H1 (cell line): ENCODE results near the gene APOC1. TPM values are rescaled to one million over a fixed set of nuclear protein-coding genes. Genes with fewer than 3 reads are reported as not detected.

ENCODE experiments used
- CTCF ChIA-PET: fragments of 300-600 bp; sonication (Branson Sonifier 250); formaldehyde crosslinking; loops from one replicate; lab custom pipeline; 2021; ENCODE audit not compliant: partially characterized antibody; lab: Charles Lee
- POLR2A ChIA-PET: fragments of 300-600 bp; sonication (Branson Sonifier 250); formaldehyde crosslinking; loops from one replicate; lab custom pipeline; 2021; ENCODE audit warnings: inconsistent platforms; ENCODE audit not compliant: partially characterized antibody; lab: Charles Lee
- DNase-seq, 2 experiments: peaks; one replicate each; pipeline versions ENCODE4 v3.0.0 to v3.0.0-alpha.2; 2010 to 2022; ENCODE audit warnings: low spot score in 2 of 2, low read depth in 1 of 2, mixed read lengths in 1 of 2
- FAIRE-seq: peaks from 2 replicates; lab custom pipeline; 2011; peaks lifted over from hg19 to GRCh38; lab: Jason Lieb, UNC
- H2AFZ ChIP-seq: 2 replicates; pipeline ENCODE4 v1.8.1; 2012; ENCODE audit warnings: low read length, inconsistent platforms
- H2AK5ac ChIP-seq: 2 replicates; pipeline ENCODE4 v1.6.1; 2013; ENCODE audit warnings: low read depth, low read length
- H2BK120ac ChIP-seq: replicated peaks from 2 replicates; pipeline ENCODE3; 2013; ENCODE audit warnings: low read depth, low read length, inconsistent platforms
- H2BK12ac ChIP-seq: 2 replicates; pipeline ENCODE4 v1.6.1; 2013; ENCODE audit warnings: low read depth, low read length
- H2BK15ac ChIP-seq: 2 replicates; pipeline ENCODE4 v1.6.1; 2013; ENCODE audit warnings: low read length
- H2BK20ac ChIP-seq: 2 replicates; pipeline ENCODE4 v1.6.1; 2013; ENCODE audit warnings: low read length
- H2BK5ac ChIP-seq: 2 replicates; pipeline ENCODE4 v1.6.1; 2013; ENCODE audit warnings: low read depth, low read length
- H3K14ac ChIP-seq: 2 replicates; pipeline ENCODE4 v1.6.1; 2013; ENCODE audit warnings: inconsistent platforms; ENCODE audit not compliant: insufficient read length
- H3K18ac ChIP-seq: 2 replicates; pipeline ENCODE4 v1.6.1; 2013; ENCODE audit warnings: low read length; ENCODE audit errors: extremely low read depth
- H3K23ac ChIP-seq: 2 replicates; pipeline ENCODE4 v1.6.1; 2013; ENCODE audit warnings: inconsistent platforms; ENCODE audit not compliant: insufficient read length
- H3K23me2 ChIP-seq: 2 replicates; pipeline ENCODE4 v1.6.1; 2013; ENCODE audit warnings: low read depth, low read length
- H3K27ac ChIP-seq: 2 replicates; pipeline ENCODE4 v1.6.1; 2011; ENCODE audit warnings: low read depth, low read length, inconsistent platforms
- H3K27me3 ChIP-seq, 4 experiments: replicated peaks in 1 of 4; 1 replicate in 1 of 4; 2 replicates in 3 of 4; pipeline versions ENCODE4 v1.6.1 to v1.8.1; 2011 to 2013; ENCODE audit warnings: low read length in 3 of 4, mild to moderate bottlenecking in 3 of 4, inconsistent platforms in 2 of 4, mixed read lengths in 2 of 4, moderate library complexity in 1 of 4; ENCODE audit not compliant: control insufficient read depth in 3 of 4, insufficient read depth in 3 of 4; ENCODE audit errors: extremely low read depth in 1 of 4
- H3K36me3 ChIP-seq, 4 experiments: 2 replicates each; pipeline versions ENCODE4 v1.6.1 to v1.8.1; 2011 to 2013; ENCODE audit warnings: mild to moderate bottlenecking in 4 of 4, low read length in 3 of 4, moderate library complexity in 2 of 4, control low read depth in 1 of 4, inconsistent platforms in 1 of 4; ENCODE audit not compliant: insufficient read depth in 4 of 4, control insufficient read depth in 2 of 4
- H3K4ac ChIP-seq: replicated peaks from 2 replicates; pipeline ENCODE3; 2013; ENCODE audit warnings: low read length, low read depth, mixed read lengths, inconsistent platforms; ENCODE audit not compliant: insufficient read length
- H3K4me1 ChIP-seq, 4 experiments: replicated peaks in 1 of 4; 1 replicate in 1 of 4; 2 replicates in 3 of 4; pipeline versions ENCODE4 v1.6.1 to v1.8.1; 2011 to 2013; ENCODE audit warnings: low read length in 3 of 4, inconsistent platforms in 2 of 4, mixed read lengths in 1 of 4; ENCODE audit not compliant: insufficient read depth in 4 of 4, control insufficient read depth in 3 of 4
- H3K4me2 ChIP-seq, 2 experiments: 2 replicates each; pipeline versions ENCODE4 v1.6.1 to v1.8.1; 2011 to 2013; ENCODE audit warnings: low read depth in 2 of 2, low read length in 2 of 2, control low read depth in 1 of 2, inconsistent platforms in 1 of 2, mild to moderate bottlenecking in 1 of 2; ENCODE audit not compliant: insufficient read depth in 1 of 2
- H3K4me3 ChIP-seq, 4 experiments: fragments of 200-600, 300-600 bp in 1 of 4; sonication (generic), shearing (Covaris generic), sonication (Bioruptor Twin) in 1 of 4; 2 replicates each; pipeline versions ENCODE4 v1.5.1 to v1.8.1; 2011 to 2016; ENCODE audit warnings: low read length in 4 of 4, low read depth in 3 of 4, control low read depth in 2 of 4, inconsistent platforms in 2 of 4, mild to moderate bottlenecking in 2 of 4, mixed read lengths in 1 of 4, moderate library complexity in 1 of 4; ENCODE audit not compliant: insufficient read depth in 2 of 4; ENCODE audit errors: extremely low read depth in 1 of 4
- H3K56ac ChIP-seq: replicated peaks from 2 replicates; pipeline ENCODE3; 2013; ENCODE audit warnings: low read depth, mild to moderate bottlenecking, mixed read lengths, low read length, inconsistent platforms; ENCODE audit not compliant: insufficient read length
- H3K79me1 ChIP-seq: 2 replicates; pipeline ENCODE4 v1.6.1; 2013; ENCODE audit warnings: low read depth, low read length, control low read depth
- H3K79me2 ChIP-seq, 2 experiments: 2 replicates each; pipeline versions ENCODE4 v1.6.1 to v1.8.1; 2012 to 2013; ENCODE audit warnings: low read length in 2 of 2, mild to moderate bottlenecking in 2 of 2, inconsistent platforms in 1 of 2; ENCODE audit not compliant: insufficient read depth in 2 of 2, control insufficient read depth in 1 of 2
- H3K9ac ChIP-seq, 4 experiments: replicated peaks in 1 of 4; 1 replicate in 1 of 4; 2 replicates in 3 of 4; pipeline versions ENCODE4 v1.6.1 to v1.8.1; 2011 to 2013; ENCODE audit warnings: low read depth in 3 of 4, low read length in 3 of 4, control low read depth in 2 of 4, mild to moderate bottlenecking in 2 of 4, moderate library complexity in 2 of 4, inconsistent platforms in 1 of 4; ENCODE audit errors: extremely low read depth in 1 of 4
- H3K9me3 ChIP-seq, 2 experiments: 2 replicates each; pipeline versions ENCODE4 v1.6.1 to v1.8.1; 2012 to 2013; ENCODE audit warnings: mild to moderate bottlenecking in 2 of 2, moderate library complexity in 2 of 2, control low read depth in 1 of 2, inconsistent platforms in 1 of 2, low read depth in 1 of 2, low read length in 1 of 2, mixed read lengths in 1 of 2; ENCODE audit not compliant: insufficient read depth in 2 of 2
- H4K20me1 ChIP-seq, 2 experiments: replicated peaks in 1 of 2; 2 replicates each; pipeline versions ENCODE3 to v1.8.1; 2011 to 2013; ENCODE audit warnings: inconsistent platforms in 2 of 2, low read length in 2 of 2, mild to moderate bottlenecking in 1 of 2; ENCODE audit not compliant: insufficient read depth in 2 of 2, control insufficient read depth in 1 of 2
- H4K5ac ChIP-seq: 2 replicates; pipeline ENCODE4 v1.6.1; 2013; ENCODE audit warnings: low read length, low read depth, mixed read lengths, inconsistent platforms; ENCODE audit not compliant: insufficient read length
- H4K8ac ChIP-seq: 2 replicates; pipeline ENCODE4 v1.8.0; 2013; ENCODE audit warnings: mild to moderate bottlenecking, moderate library complexity, low read length, inconsistent platforms; ENCODE audit not compliant: insufficient read depth; ENCODE audit errors: extremely low read depth
- H4K91ac ChIP-seq: replicated peaks from 2 replicates; pipeline ENCODE3; 2013; ENCODE audit warnings: low read length, mixed read lengths, inconsistent platforms; ENCODE audit not compliant: insufficient read length
- EP300 ChIP-seq, 2 experiments: IDR thresholded peaks; 1 replicate in 1 of 2; 2 replicates in 1 of 2; pipeline ENCODE4 v1.6.1; 2011 to 2012; ENCODE audit warnings: low read depth in 2 of 2, low read length in 2 of 2, mild to moderate bottlenecking in 2 of 2, borderline replicate concordance in 1 of 2, inconsistent platforms in 1 of 2, moderate library complexity in 1 of 2
- MAFK ChIP-seq: IDR thresholded peaks from 2 replicates; pipeline ENCODE4 v1.6.1; 2012; ENCODE audit warnings: low read depth, mild to moderate bottlenecking, improper control_type of control experiment, low read length
- POLR2A ChIP-seq, 2 experiments: IDR thresholded peaks; 1 replicate in 1 of 2; 2 replicates in 1 of 2; pipeline ENCODE4 v1.6.1; 2011; ENCODE audit warnings: low read depth in 2 of 2, low read length in 2 of 2, mild to moderate bottlenecking in 2 of 2; ENCODE audit errors: control extremely low read depth in 1 of 2
- POLR2AphosphoS5 ChIP-seq: IDR thresholded peaks from 2 replicates; pipeline ENCODE4 v1.6.1; 2011; ENCODE audit warnings: low read depth, low read length
- WGBS, 2 experiments: shearing (Covaris generic) in 1 of 2; methylation state at CpG; one replicate each; pipeline versions ENCODE4 v1.1.6 to v1.1.7; 2013 to 2015; ENCODE audit warnings: low lambda C conversion rate in 2 of 2, mixed read lengths in 2 of 2, inconsistent platforms in 1 of 2, low coverage in 1 of 2, missing lambda C conversion rate in 1 of 2; ENCODE audit not compliant: insufficient replicate concordance in 2 of 2, insufficient coverage in 1 of 2, insufficient read length in 1 of 2; ENCODE audit errors: extremely low coverage in 1 of 2, missing lambda C conversion rate in 1 of 2; 5-methylcytosine and 5-hydroxymethylcytosine counted together
- polyA plus RNA-seq, 7 experiments: library from polyadenylated mRNA; depleted of rRNA in 3 of 7; stranded (reverse) in 5 of 7; unstranded in 2 of 7; fragments of >200 nt in 5 of 7; fragments of 200-250 nt in 2 of 7; gene quantifications; 1 replicate in 5 of 7; 2 replicates in 1 of 7; 4 replicates in 1 of 7; pipeline versions ENCODE4 v1.2.1 to v1.2.3, GENCODE V29; 2011 to 2013; ENCODE audit warnings: missing spikeins in 2 of 7, mixed read lengths in 2 of 7
- total RNA-seq: library from RNA; stranded (reverse); fragmentation: NEBNext Ultra II Directional; extraction: Animal tissue kit (Norgen Biotek cat#: 25700); gene quantifications from 2 replicates; pipeline ENCODE4 v1.2.1, GENCODE V29; 2021

Gene APOC1
- total and polyA plus RNA-seq, 2 of the 8 experiments (the other 6 are each of a cell fraction or from before 2014, with no cell fraction given), result 55.8 to 78.2 TPM

DNA sequence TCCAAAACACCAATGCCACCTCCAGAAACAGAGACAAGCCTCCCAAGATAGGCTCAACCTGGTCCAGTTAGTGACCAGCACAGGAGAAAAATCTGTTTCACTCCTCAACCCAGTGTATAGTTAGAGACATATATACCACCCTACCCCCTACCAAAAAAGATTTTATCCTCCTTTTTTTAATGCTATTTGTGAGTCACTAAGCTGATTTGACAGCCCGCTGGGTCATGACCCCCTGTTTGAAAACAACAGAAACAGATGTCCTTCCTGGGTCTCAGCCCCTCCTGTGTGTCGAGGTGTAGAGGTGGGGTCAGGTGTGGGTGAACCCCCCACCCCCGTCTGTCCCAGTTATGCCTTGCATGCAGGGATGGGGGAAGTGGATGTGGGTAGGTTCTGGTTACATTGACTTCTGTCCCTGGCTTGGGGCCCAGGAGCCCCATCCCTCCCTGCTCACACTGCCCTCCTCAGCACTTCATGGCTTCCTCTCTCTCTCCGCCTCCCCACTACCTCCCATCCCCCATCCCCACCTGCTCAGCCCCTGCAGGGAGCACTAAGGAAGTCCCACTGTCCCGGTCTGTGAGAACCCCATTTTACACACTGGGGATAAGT, 37.4 kb upstream of the APOC1 start:
- Histone ChIP-seq H3K9ac (no peak overlapping the region), H3K23me2 (no peaks in the 10 kb centered on the region), H2BK120ac (no peak overlapping the region), H4K91ac (no peak overlapping the region), H3K79me1 (no peaks in the 10 kb centered on the region), H3K56ac (no peak overlapping the region), H3K18ac (no peak overlapping the region), H3K36me3 (peaks cover 40 to 77% (median 57%) of the 10 kb centered on the region in 4 experiments), H3K9me3 (no peaks in the 10 kb centered on the region), H4K8ac (no peak overlapping the region), H3K4ac (no peak overlapping the region), H2BK12ac (no peak overlapping the region), H3K4me2 (no peak overlapping the region), H3K4me1 (peaks cover 0 to 20% (median 3%) of the 10 kb centered on the region in 4 experiments; a peak in 5 of 7 replicates), H2BK15ac (no peak overlapping the region), H2AFZ (no peak overlapping the region), H3K23ac (no peak overlapping the region), H3K27me3 (no peaks in the 10 kb centered on the region), H2BK20ac (no peak overlapping the region), H4K5ac (no peak overlapping the region), H3K4me3 (no peak overlapping the region), H3K14ac (no peak overlapping the region), H2AK5ac (no peak overlapping the region), H4K20me1 (peaks cover 4 to 25% of the 10 kb centered on the region in 2 experiments), H3K79me2 (no peaks in the 10 kb centered on the region; a peak in 1 of 4 replicates), H3K27ac (no peak overlapping the region), H2BK5ac (no peak overlapping the region)
- DNase-seq, result no peak
- 75% methylated on average over 5 of the region's 5 CpGs; no CpG with 5 or more reads in 1 of the 2 experiments for WGBS, 2 experiments
- ChIA-PET CTCF (no interaction called here), POLR2A (interaction anchor here (0.9 to 13.6 kb wide), 7 partner anchors 12 to 67 kb away, joined by 3 to 109 read pairs (median 18); partner anchors contain the start of genes APOE, NECTIN2 and TOMM40)
- TF ChIP-seq MAFK (no peak), POLR2AphosphoS5 (0 out of 2 replicates have a peak, but pooled peaks have one; percentile 39), EP300 (IDR thresholded peaks at IDR 0.05; ENCODE audit: borderline replicate concordance in 1 of 2, low read depth in 2 of 2, low read length in 2 of 2) (no peak), POLR2A (IDR thresholded peaks at IDR 0.05; ENCODE audit: control extremely low read depth in 1 of 2, low read depth in 2 of 2, low read length in 2 of 2) (peak in 1 of 2 experiments; percentile 3; a peak in 1 of 3 replicates)
- no peak for FAIRE-seq
